Epidermal melanocyte (primary cell): ENCODE measurements around the gene UHRF2.

Experiments used
- DNase-seq: peaks from one replicate; pipeline ENCODE4 v3.0.0; 2011; ENCODE audit warnings: low spot score; ENCODE audit not compliant: insufficient read length

UHRF2 gene

DNA sequence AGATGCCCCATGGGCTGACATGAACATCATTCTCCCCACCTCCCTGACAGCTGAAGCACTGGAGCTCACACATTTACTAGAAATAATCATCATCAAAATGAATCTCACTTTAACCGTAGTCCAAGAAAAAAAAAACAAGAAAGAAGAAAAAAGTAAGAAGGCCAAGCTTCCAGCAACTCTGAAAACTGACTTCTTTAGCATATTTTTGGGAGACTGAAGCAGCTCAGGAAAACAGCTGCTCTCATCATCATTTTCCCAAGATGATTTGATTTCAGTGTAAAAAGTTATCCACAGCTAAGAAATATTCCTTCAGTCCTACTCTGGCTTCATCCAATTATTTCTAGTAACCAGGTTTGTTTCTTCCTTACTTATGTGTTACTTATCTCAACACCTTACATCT is 140.9 kb downstream of the UHRF2 start:
- no peak for DNase-seq
